ENCODE results near the gene BANP. TPM values are rescaled to one million over a fixed set of nuclear protein-coding genes. Genes with fewer than 3 reads are reported as not detected.
"Not testable (repeated sequence)": the region's sequence is repeated elsewhere in the genome, so short reads cannot be mapped to it uniquely, and the experiment has no call there.

Gene BANP
- total RNA-seq, 1 donor from 2014 or later, result 17.6 TPM

- TF ChIP-seq, protein P1, sequence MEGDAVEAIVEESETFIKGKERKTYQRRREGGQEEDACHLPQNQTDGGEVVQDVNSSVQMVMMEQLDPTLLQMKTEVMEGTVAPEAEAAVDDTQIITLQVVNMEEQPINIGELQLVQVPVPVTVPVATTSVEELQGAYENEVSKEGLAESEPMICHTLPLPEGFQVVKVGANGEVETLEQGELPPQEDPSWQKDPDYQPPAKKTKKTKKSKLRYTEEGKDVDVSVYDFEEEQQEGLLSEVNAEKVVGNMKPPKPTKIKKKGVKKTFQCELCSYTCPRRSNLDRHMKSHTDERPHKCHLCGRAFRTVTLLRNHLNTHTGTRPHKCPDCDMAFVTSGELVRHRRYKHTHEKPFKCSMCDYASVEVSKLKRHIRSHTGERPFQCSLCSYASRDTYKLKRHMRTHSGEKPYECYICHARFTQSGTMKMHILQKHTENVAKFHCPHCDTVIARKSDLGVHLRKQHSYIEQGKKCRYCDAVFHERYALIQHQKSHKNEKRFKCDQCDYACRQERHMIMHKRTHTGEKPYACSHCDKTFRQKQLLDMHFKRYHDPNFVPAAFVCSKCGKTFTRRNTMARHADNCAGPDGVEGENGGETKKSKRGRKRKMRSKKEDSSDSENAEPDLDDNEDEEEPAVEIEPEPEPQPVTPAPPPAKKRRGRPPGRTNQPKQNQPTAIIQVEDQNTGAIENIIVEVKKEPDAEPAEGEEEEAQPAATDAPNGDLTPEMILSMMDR (conservative IDR thresholded peaks at IDR 0.05; ENCODE audit: low read depth, low read length), result no peak
- DNase-seq (ENCODE audit: low read depth), result no peak
- no peak overlapping the region for H3K4me3 ChIP-seq (ENCODE audit: low read depth, low read length)
Measured at GRCh38 chr16:87931504-87931903, 19.7 kb upstream of the BANP start.

DNA sequence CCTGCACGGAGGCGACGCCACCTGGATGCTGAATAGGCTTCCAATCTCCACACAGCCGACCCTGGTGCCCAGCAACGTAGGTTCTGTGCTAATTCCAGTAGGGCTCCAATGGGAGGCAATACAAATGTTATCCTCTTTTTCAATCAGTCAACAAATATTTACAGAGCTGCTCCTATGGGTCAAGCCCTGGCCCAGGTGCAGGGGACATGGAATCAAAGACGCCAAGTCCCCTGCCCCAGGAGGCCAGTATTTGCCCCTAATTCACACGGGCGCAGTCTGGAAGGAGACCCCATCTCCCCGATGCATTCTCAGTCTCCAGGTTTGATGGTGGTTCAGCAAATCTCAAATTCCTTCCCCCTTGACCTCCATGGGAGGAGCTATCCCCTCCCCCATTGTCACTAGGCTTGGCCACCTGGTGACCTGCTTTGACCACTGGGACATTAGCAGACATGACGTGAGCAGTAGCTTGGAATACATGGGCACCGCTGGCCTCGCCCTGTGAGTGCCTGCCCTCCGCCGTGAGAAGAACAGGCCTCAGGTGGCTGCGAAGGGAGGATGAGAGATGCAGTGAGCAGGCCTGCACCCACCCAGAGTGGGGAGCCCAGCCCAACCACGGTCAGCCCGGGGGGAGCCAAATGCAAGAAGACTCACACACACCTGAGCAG, 18.6 kb upstream of the BANP start:
- not testable (repeated sequence) for H3K4me3 ChIP-seq (ENCODE audit: low read depth, low read length); DNase-seq (ENCODE audit: low read depth)

GRCh38 chr16:87933140-87933495, 18.1 kb upstream of the BANP start:
- DNase-seq (ENCODE audit: low read depth), result no peak
- no peak overlapping the region for H3K4me3 ChIP-seq (ENCODE audit: low read depth, low read length)
- TF ChIP-seq, protein P1 (conservative IDR thresholded peaks at IDR 0.05; ENCODE audit: low read depth, low read length), result no peak

DNA sequence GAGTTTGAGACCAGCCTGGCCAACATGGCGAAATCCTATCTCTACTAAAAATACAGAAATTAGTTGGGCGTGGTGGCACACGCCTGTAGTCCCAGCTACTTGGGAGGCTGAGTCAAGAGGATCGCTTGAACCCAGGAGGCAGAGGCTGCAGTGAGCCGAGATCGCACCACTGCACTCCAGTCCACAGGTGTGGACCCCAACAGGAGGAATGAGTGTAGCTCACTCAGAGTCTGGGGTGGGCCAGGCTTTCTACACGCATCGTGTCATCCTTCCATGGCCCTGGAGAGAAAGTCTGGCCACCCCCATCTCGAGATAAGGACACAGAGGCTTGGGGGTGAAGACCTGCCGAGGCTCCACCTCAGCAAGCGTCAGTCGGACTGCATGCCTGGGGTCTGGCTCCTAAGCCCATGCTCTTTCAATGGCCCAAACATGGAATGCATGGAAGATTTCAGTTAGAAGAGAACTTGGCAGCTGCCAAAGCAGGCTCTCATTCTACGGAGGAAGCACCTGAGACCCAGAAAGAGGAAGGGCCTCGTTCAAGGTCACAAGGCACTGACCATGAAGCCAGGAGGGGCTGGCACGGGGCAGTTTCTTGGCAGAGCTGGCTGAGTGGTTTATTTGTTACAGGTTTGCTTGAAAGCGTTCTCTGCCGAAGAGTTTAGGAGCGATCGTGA, 16.3 kb upstream of the BANP start:
- H3K4me3 ChIP-seq (ENCODE audit: low read depth, low read length); DNase-seq (ENCODE audit: low read depth): not testable (repeated sequence)

DNA sequence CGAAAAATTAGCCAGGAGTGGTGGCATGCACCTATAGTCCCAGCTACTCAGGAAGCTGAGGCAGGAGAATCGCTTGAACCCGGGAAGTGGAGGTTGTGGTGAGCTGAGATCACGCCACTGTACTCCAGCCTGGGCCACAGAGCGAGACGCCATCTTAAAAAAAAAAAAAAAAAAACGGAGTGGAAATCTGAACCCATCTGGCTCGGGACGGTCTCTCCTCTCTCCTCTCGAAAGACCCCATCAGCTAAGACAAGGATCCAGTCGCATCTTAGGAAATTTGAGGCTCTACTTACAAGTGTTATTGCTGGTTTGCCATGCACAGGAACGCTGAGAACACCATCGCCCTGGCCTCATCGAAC, 15.2 kb upstream of the BANP start:
- H3K4me3 ChIP-seq (ENCODE audit: low read depth, low read length); DNase-seq (ENCODE audit: low read depth): not testable (repeated sequence)

GRCh38 chr16:87936375-87937230, 14.6 kb upstream of the BANP start, which contains the start of gene CA5A:
CA5A (minus strand) TSS chr16:87936529; CDS start chr16:87936450, 79 bp downstream.
- H3K4me3 ChIP-seq (ENCODE audit: low read depth, low read length), result no peak within 1 kb of the TSS
- DNase-seq (ENCODE audit: low read depth), result no peak
- TF ChIP-seq, protein P1 (conservative IDR thresholded peaks at IDR 0.05; ENCODE audit: low read depth, low read length), result no peak

DNA sequence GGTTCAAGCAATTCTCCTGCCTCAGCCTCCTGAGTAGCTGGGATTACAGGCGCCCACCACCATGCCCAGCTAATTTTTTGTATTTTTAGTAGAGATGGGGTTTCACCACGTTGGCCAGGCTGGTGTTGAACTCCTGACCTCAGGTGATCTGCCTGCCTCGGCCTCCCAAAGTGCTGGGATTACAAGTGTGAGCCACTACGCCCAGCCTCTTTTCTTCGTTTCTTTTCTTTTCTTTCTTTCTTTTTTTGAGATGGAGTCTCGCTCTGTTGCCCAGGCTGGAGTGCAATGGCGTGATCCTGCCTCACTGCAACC, 14.0 kb upstream of the BANP start:
- not testable (repeated sequence) for DNase-seq (ENCODE audit: low read depth); H3K4me3 ChIP-seq (ENCODE audit: low read depth, low read length)

DNA sequence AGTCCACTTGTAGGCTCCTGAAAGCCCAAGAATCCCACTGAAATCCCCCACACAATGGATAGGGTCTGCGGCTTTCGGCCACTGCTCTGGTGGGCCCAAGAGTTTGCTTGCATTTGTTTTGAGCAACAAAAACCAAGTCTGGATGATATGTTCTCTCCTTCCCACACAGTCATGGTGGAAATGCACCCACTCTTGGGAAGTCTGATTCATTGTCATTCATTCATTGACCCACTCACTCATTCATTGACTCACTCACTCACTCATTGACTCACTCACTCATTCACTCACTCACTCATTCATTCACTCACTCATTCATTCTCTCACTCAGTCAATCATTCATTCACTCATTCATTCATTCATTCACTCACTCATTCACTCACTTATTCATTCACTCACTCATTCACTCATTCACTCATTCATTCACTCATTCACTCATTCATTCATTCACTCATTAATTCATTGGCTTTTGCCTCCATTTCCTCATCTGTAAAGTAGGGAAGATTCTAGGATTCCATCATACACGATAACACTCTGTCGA, 12.8 kb upstream of the BANP start:
- no peak for DNase-seq (ENCODE audit: low read depth)
- TF ChIP-seq, protein P1 (conservative IDR thresholded peaks at IDR 0.05; ENCODE audit: low read depth, low read length), result no peak
- no peak overlapping the region for H3K4me3 ChIP-seq (ENCODE audit: low read depth, low read length)

Measured in epithelial cell of proximal tubule (primary cell).